H1 (cell line): ENCODE results near the gene OBI1. TPM values are rescaled to one million over a fixed set of nuclear protein-coding genes. Genes with fewer than 3 reads are reported as not detected.

Source experiments
- CTCF ChIA-PET: fragments of 300-600 bp; sonication (Branson Sonifier 250); formaldehyde crosslinking; loops from one replicate; lab custom pipeline; 2021; ENCODE audit not compliant: partially characterized antibody; lab: Charles Lee
- POLR2A ChIA-PET: fragments of 300-600 bp; sonication (Branson Sonifier 250); formaldehyde crosslinking; loops from one replicate; lab custom pipeline; 2021; ENCODE audit warnings: inconsistent platforms; ENCODE audit not compliant: partially characterized antibody; lab: Charles Lee
- DNase-seq, 2 experiments: peaks; one replicate each; pipeline versions ENCODE4 v3.0.0 to v3.0.0-alpha.2; 2010 to 2022; ENCODE audit warnings: low spot score in 2 of 2, low read depth in 1 of 2, mixed read lengths in 1 of 2
- FAIRE-seq: peaks from 2 replicates; lab custom pipeline; 2011; peaks lifted over from hg19 to GRCh38; lab: Jason Lieb, UNC
- H2AFZ ChIP-seq: 2 replicates; pipeline ENCODE4 v1.8.1; 2012; ENCODE audit warnings: low read length, inconsistent platforms
- H2AK5ac ChIP-seq: 2 replicates; pipeline ENCODE4 v1.6.1; 2013; ENCODE audit warnings: low read depth, low read length
- H2BK120ac ChIP-seq: replicated peaks from 2 replicates; pipeline ENCODE3; 2013; ENCODE audit warnings: low read depth, low read length, inconsistent platforms
- H2BK12ac ChIP-seq: 2 replicates; pipeline ENCODE4 v1.6.1; 2013; ENCODE audit warnings: low read depth, low read length
- H2BK15ac ChIP-seq: 2 replicates; pipeline ENCODE4 v1.6.1; 2013; ENCODE audit warnings: low read length
- H2BK20ac ChIP-seq: 2 replicates; pipeline ENCODE4 v1.6.1; 2013; ENCODE audit warnings: low read length
- H2BK5ac ChIP-seq: 2 replicates; pipeline ENCODE4 v1.6.1; 2013; ENCODE audit warnings: low read depth, low read length
- H3K14ac ChIP-seq: 2 replicates; pipeline ENCODE4 v1.6.1; 2013; ENCODE audit warnings: inconsistent platforms; ENCODE audit not compliant: insufficient read length
- H3K18ac ChIP-seq: 2 replicates; pipeline ENCODE4 v1.6.1; 2013; ENCODE audit warnings: low read length; ENCODE audit errors: extremely low read depth
- H3K23ac ChIP-seq: 2 replicates; pipeline ENCODE4 v1.6.1; 2013; ENCODE audit warnings: inconsistent platforms; ENCODE audit not compliant: insufficient read length
- H3K23me2 ChIP-seq: 2 replicates; pipeline ENCODE4 v1.6.1; 2013; ENCODE audit warnings: low read depth, low read length
- H3K27ac ChIP-seq: 2 replicates; pipeline ENCODE4 v1.6.1; 2011; ENCODE audit warnings: low read depth, low read length, inconsistent platforms
- H3K27me3 ChIP-seq, 4 experiments: replicated peaks in 1 of 4; 1 replicate in 1 of 4; 2 replicates in 3 of 4; pipeline versions ENCODE4 v1.6.1 to v1.8.1; 2011 to 2013; ENCODE audit warnings: low read length in 3 of 4, mild to moderate bottlenecking in 3 of 4, inconsistent platforms in 2 of 4, mixed read lengths in 2 of 4, moderate library complexity in 1 of 4; ENCODE audit not compliant: control insufficient read depth in 3 of 4, insufficient read depth in 3 of 4; ENCODE audit errors: extremely low read depth in 1 of 4
- H3K36me3 ChIP-seq, 4 experiments: 2 replicates each; pipeline versions ENCODE4 v1.6.1 to v1.8.1; 2011 to 2013; ENCODE audit warnings: mild to moderate bottlenecking in 4 of 4, low read length in 3 of 4, moderate library complexity in 2 of 4, control low read depth in 1 of 4, inconsistent platforms in 1 of 4; ENCODE audit not compliant: insufficient read depth in 4 of 4, control insufficient read depth in 2 of 4
- H3K4ac ChIP-seq: replicated peaks from 2 replicates; pipeline ENCODE3; 2013; ENCODE audit warnings: low read length, low read depth, mixed read lengths, inconsistent platforms; ENCODE audit not compliant: insufficient read length
- H3K4me1 ChIP-seq, 4 experiments: replicated peaks in 1 of 4; 1 replicate in 1 of 4; 2 replicates in 3 of 4; pipeline versions ENCODE4 v1.6.1 to v1.8.1; 2011 to 2013; ENCODE audit warnings: low read length in 3 of 4, inconsistent platforms in 2 of 4, mixed read lengths in 1 of 4; ENCODE audit not compliant: insufficient read depth in 4 of 4, control insufficient read depth in 3 of 4
- H3K4me2 ChIP-seq, 2 experiments: 2 replicates each; pipeline versions ENCODE4 v1.6.1 to v1.8.1; 2011 to 2013; ENCODE audit warnings: low read depth in 2 of 2, low read length in 2 of 2, control low read depth in 1 of 2, inconsistent platforms in 1 of 2, mild to moderate bottlenecking in 1 of 2; ENCODE audit not compliant: insufficient read depth in 1 of 2
- H3K4me3 ChIP-seq, 4 experiments: fragments of 200-600, 300-600 bp in 1 of 4; sonication (generic), shearing (Covaris generic), sonication (Bioruptor Twin) in 1 of 4; 2 replicates each; pipeline versions ENCODE4 v1.5.1 to v1.8.1; 2011 to 2016; ENCODE audit warnings: low read length in 4 of 4, low read depth in 3 of 4, control low read depth in 2 of 4, inconsistent platforms in 2 of 4, mild to moderate bottlenecking in 2 of 4, mixed read lengths in 1 of 4, moderate library complexity in 1 of 4; ENCODE audit not compliant: insufficient read depth in 2 of 4; ENCODE audit errors: extremely low read depth in 1 of 4
- H3K56ac ChIP-seq: replicated peaks from 2 replicates; pipeline ENCODE3; 2013; ENCODE audit warnings: low read depth, mild to moderate bottlenecking, mixed read lengths, low read length, inconsistent platforms; ENCODE audit not compliant: insufficient read length
- H3K79me1 ChIP-seq: 2 replicates; pipeline ENCODE4 v1.6.1; 2013; ENCODE audit warnings: low read depth, low read length, control low read depth
- H3K79me2 ChIP-seq, 2 experiments: 2 replicates each; pipeline versions ENCODE4 v1.6.1 to v1.8.1; 2012 to 2013; ENCODE audit warnings: low read length in 2 of 2, mild to moderate bottlenecking in 2 of 2, inconsistent platforms in 1 of 2; ENCODE audit not compliant: insufficient read depth in 2 of 2, control insufficient read depth in 1 of 2
- H3K9ac ChIP-seq, 4 experiments: replicated peaks in 1 of 4; 1 replicate in 1 of 4; 2 replicates in 3 of 4; pipeline versions ENCODE4 v1.6.1 to v1.8.1; 2011 to 2013; ENCODE audit warnings: low read depth in 3 of 4, low read length in 3 of 4, control low read depth in 2 of 4, mild to moderate bottlenecking in 2 of 4, moderate library complexity in 2 of 4, inconsistent platforms in 1 of 4; ENCODE audit errors: extremely low read depth in 1 of 4
- H3K9me3 ChIP-seq, 2 experiments: 2 replicates each; pipeline versions ENCODE4 v1.6.1 to v1.8.1; 2012 to 2013; ENCODE audit warnings: mild to moderate bottlenecking in 2 of 2, moderate library complexity in 2 of 2, control low read depth in 1 of 2, inconsistent platforms in 1 of 2, low read depth in 1 of 2, low read length in 1 of 2, mixed read lengths in 1 of 2; ENCODE audit not compliant: insufficient read depth in 2 of 2
- H4K20me1 ChIP-seq, 2 experiments: replicated peaks in 1 of 2; 2 replicates each; pipeline versions ENCODE3 to v1.8.1; 2011 to 2013; ENCODE audit warnings: inconsistent platforms in 2 of 2, low read length in 2 of 2, mild to moderate bottlenecking in 1 of 2; ENCODE audit not compliant: insufficient read depth in 2 of 2, control insufficient read depth in 1 of 2
- H4K5ac ChIP-seq: 2 replicates; pipeline ENCODE4 v1.6.1; 2013; ENCODE audit warnings: low read length, low read depth, mixed read lengths, inconsistent platforms; ENCODE audit not compliant: insufficient read length
- H4K8ac ChIP-seq: 2 replicates; pipeline ENCODE4 v1.8.0; 2013; ENCODE audit warnings: mild to moderate bottlenecking, moderate library complexity, low read length, inconsistent platforms; ENCODE audit not compliant: insufficient read depth; ENCODE audit errors: extremely low read depth
- H4K91ac ChIP-seq: replicated peaks from 2 replicates; pipeline ENCODE3; 2013; ENCODE audit warnings: low read length, mixed read lengths, inconsistent platforms; ENCODE audit not compliant: insufficient read length
- BACH1 ChIP-seq: IDR thresholded peaks from 2 replicates; pipeline ENCODE4 v1.6.1; 2012; ENCODE audit warnings: low read length, improper control_type of control experiment
- CEBPB ChIP-seq: IDR thresholded peaks from 2 replicates; pipeline ENCODE4 v1.6.1; 2012; ENCODE audit warnings: low read depth, low read length
- E2F6 ChIP-seq: IDR thresholded peaks from 2 replicates; pipeline ENCODE4 v1.6.1; 2012; ENCODE audit warnings: inconsistent platforms
- EGR1 ChIP-seq: IDR thresholded peaks from 2 replicates; pipeline ENCODE4 v1.6.1; 2011; ENCODE audit warnings: low read depth, low read length, borderline replicate concordance
- GTF2F1 ChIP-seq: IDR thresholded peaks from 2 replicates; pipeline ENCODE4 v1.6.1; 2012; ENCODE audit warnings: low read depth, low read length, improper control_type of control experiment, borderline replicate concordance
- JUN ChIP-seq: IDR thresholded peaks from 2 replicates; pipeline ENCODE4 v1.6.1; 2011; ENCODE audit warnings: low read depth, mild to moderate bottlenecking, improper control_type of control experiment, low read length
- KDM1A ChIP-seq: fragments of 200-600, 300-600 bp; sonication (generic); IDR thresholded peaks from 2 replicates; pipeline ENCODE4 v1.7.1; 2016; ENCODE audit warnings: mild to moderate bottlenecking, low read length, borderline replicate concordance
- POU5F1 ChIP-seq: IDR thresholded peaks from 2 replicates; pipeline ENCODE4 v1.6.1; 2011; ENCODE audit warnings: low read depth, mild to moderate bottlenecking, low read length, moderate library complexity
- RFX5 ChIP-seq: IDR thresholded peaks from 2 replicates; pipeline ENCODE4 v1.6.1; 2011; ENCODE audit warnings: low read depth, low read length, improper control_type of control experiment, borderline replicate concordance
- SUZ12 ChIP-seq: fragments of 200-600 bp; sonication (generic); IDR thresholded peaks from 2 replicates; pipeline ENCODE4 v1.6.1; 2012; ENCODE audit warnings: mild to moderate bottlenecking, inconsistent platforms, low read length, moderate library complexity, mixed read lengths
- WGBS, 2 experiments: shearing (Covaris generic) in 1 of 2; methylation state at CpG; one replicate each; pipeline versions ENCODE4 v1.1.6 to v1.1.7; 2013 to 2015; ENCODE audit warnings: low lambda C conversion rate in 2 of 2, mixed read lengths in 2 of 2, inconsistent platforms in 1 of 2, low coverage in 1 of 2, missing lambda C conversion rate in 1 of 2; ENCODE audit not compliant: insufficient replicate concordance in 2 of 2, insufficient coverage in 1 of 2, insufficient read length in 1 of 2; ENCODE audit errors: extremely low coverage in 1 of 2, missing lambda C conversion rate in 1 of 2; 5-methylcytosine and 5-hydroxymethylcytosine counted together
- polyA plus RNA-seq, 7 experiments: library from polyadenylated mRNA; depleted of rRNA in 3 of 7; stranded (reverse) in 5 of 7; unstranded in 2 of 7; fragments of >200 nt in 5 of 7; fragments of 200-250 nt in 2 of 7; gene quantifications; 1 replicate in 5 of 7; 2 replicates in 1 of 7; 4 replicates in 1 of 7; pipeline versions ENCODE4 v1.2.1 to v1.2.3, GENCODE V29; 2011 to 2013; ENCODE audit warnings: missing spikeins in 2 of 7, mixed read lengths in 2 of 7
- total RNA-seq: library from RNA; stranded (reverse); fragmentation: NEBNext Ultra II Directional; extraction: Animal tissue kit (Norgen Biotek cat#: 25700); gene quantifications from 2 replicates; pipeline ENCODE4 v1.2.1, GENCODE V29; 2021
- TF ChIP-seq, protein P1 (sequence below), 3 experiments: IDR thresholded peaks; 1 replicate in 2 of 3; 2 replicates in 1 of 3; pipeline versions ENCODE4 v1.5.1 to v1.6.1; 2011; ENCODE audit warnings: low read length in 3 of 3, mild to moderate bottlenecking in 3 of 3, inconsistent platforms in 2 of 3, low read depth in 1 of 3, moderate library complexity in 1 of 3; ENCODE audit not compliant: insufficient read depth in 1 of 3; ENCODE audit errors: control extremely low read depth in 1 of 3

Gene OBI1
- total and polyA plus RNA-seq, 2 of the 8 experiments (the other 6 are each of a cell fraction or from before 2014, with no cell fraction given): 7.1 to 14.3 TPM

DNA sequence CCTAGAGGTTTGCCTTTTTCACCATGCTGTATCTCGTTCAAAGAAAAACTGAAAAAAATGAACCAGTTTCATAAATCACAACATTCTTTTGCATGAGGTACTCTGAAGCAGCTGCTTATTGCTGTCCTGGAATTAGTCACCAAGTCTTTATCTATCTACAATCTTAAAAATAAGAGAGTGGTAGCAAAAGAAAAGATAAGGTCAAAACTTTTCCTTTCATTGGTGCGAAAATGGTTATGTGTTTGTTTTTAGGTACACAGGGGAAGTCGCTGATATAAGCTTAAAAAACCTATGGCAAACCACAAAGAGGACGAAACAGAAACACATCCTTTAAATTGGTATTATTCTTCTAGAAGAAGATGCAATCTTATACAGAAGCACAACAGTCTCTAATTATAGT lies 20.7 kb downstream of the OBI1 start:
- DNase-seq: no peak
- Histone ChIP-seq H3K36me3 (peaks cover 2 to 70% (median 19%) of the 10 kb centered on the region in 4 experiments), H4K8ac (no peak overlapping the region), H4K91ac (no peak overlapping the region), H3K4ac (no peak overlapping the region), H3K18ac (no peak overlapping the region), H2AK5ac (no peak overlapping the region), H3K9ac (no peak overlapping the region), H3K27ac (no peak overlapping the region), H3K79me1 (no peaks in the 10 kb centered on the region), H2BK20ac (no peak overlapping the region), H2AFZ (no peak overlapping the region), H3K23ac (no peak overlapping the region), H3K4me3 (no peak overlapping the region), H2BK12ac (no peak overlapping the region), H3K4me1 (no peaks in the 10 kb centered on the region), H3K79me2 (peaks cover 0 to 9% of the 10 kb centered on the region in 2 experiments; a peak in 2 of 4 replicates), H3K27me3 (no peaks in the 10 kb centered on the region), H3K4me2 (no peak overlapping the region), H3K9me3 (no peaks in the 10 kb centered on the region), H2BK15ac (no peak overlapping the region), H2BK120ac (no peak overlapping the region), H4K20me1 (no peaks in the 10 kb centered on the region), H4K5ac (no peak overlapping the region), H3K23me2 (no peaks in the 10 kb centered on the region), H2BK5ac (no peak overlapping the region), H3K14ac (no peak overlapping the region), H3K56ac (no peak overlapping the region)
- no peak for FAIRE-seq
- ChIA-PET POLR2A (interaction anchor here (0.6 kb wide), 2 partner anchors 31 to 213 kb away, joined by 3 read pairs; no protein-coding TSS in a partner anchor), CTCF (interaction anchor here (1.2 kb wide), 1 partner anchor 18 kb away, joined by 3 read pairs; no protein-coding TSS in a partner anchor)
- WGBS, 2 experiments: 94% methylated on average over 4 of the region's 4 CpGs; no CpG with 5 or more reads in 1 of the 2 experiments
- TF ChIP-seq BACH1 (no peak), RFX5 (no peak), JUN (no peak), SUZ12 (no peak), EGR1 (no peak), POU5F1 (no peak), E2F6 (no peak), GTF2F1 (no peak), KDM1A (no peak), CEBPB (no peak)
- TF ChIP-seq, protein P1, sequence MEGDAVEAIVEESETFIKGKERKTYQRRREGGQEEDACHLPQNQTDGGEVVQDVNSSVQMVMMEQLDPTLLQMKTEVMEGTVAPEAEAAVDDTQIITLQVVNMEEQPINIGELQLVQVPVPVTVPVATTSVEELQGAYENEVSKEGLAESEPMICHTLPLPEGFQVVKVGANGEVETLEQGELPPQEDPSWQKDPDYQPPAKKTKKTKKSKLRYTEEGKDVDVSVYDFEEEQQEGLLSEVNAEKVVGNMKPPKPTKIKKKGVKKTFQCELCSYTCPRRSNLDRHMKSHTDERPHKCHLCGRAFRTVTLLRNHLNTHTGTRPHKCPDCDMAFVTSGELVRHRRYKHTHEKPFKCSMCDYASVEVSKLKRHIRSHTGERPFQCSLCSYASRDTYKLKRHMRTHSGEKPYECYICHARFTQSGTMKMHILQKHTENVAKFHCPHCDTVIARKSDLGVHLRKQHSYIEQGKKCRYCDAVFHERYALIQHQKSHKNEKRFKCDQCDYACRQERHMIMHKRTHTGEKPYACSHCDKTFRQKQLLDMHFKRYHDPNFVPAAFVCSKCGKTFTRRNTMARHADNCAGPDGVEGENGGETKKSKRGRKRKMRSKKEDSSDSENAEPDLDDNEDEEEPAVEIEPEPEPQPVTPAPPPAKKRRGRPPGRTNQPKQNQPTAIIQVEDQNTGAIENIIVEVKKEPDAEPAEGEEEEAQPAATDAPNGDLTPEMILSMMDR (IDR thresholded peaks at IDR 0.05; ENCODE audit: control extremely low read depth in 1 of 3, insufficient read depth in 1 of 3, low read depth in 1 of 3, low read length in 3 of 3): no peak
